Stimulated activated CD4-positive, alpha-beta T cell treated with anti-CD3 and anti-CD28 coated beads, TNF-alpha, amount 100 ng/mL, for 24 hours (primary cell): ENCODE data around the gene RBMS1.
"Not testable (repeated sequence)": the region's sequence is repeated elsewhere in the genome, so short reads cannot be mapped to it uniquely, and the experiment has no call there.

Experiments used
- DNase-seq, 3 experiments: peaks; one replicate each; pipeline ENCODE4 v3.0.0-alpha.2; 2020; ENCODE audit warnings: low read depth in 3 of 3

RBMS1 gene

GRCh38 chr2:160434254-160434948 lies 59.2 kb downstream of the RBMS1 start:
- no peak for DNase-seq

GRCh38 chr2:160433466-160434140 lies 60.0 kb downstream of the RBMS1 start:
- DNase-seq = no peak

- no peak for DNase-seq
Observed at GRCh38 chr2:160432633-160433032, 61.0 kb downstream of the RBMS1 start.

GRCh38 chr2:160431441-160431840 lies 62.2 kb downstream of the RBMS1 start:
- DNase-seq = no peak

GRCh38 chr2:160430001-160430344 lies 63.6 kb downstream of the RBMS1 start:
- no peak for DNase-seq

- no peak for DNase-seq
Observed at GRCh38 chr2:160429248-160430000, 64.2 kb downstream of the RBMS1 start.

DNA sequence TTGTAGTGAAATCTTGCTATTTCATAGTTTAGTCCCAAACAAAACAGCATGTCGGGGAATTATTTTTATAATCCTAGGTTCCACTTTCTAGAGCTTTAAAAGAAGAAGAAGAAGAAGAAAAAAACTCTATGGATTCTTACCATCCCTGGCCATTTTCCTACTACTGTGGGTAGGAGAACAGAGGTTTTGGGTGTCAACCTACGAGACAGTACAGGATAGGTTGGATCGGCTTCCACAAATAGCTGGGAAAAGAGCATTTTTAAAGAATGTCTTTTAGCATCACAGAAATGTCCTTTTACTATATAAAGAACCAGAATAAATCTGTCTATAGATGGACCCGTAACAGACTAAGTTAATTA lies 65.2 kb downstream of the RBMS1 start:
- DNase-seq = no peak

DNA sequence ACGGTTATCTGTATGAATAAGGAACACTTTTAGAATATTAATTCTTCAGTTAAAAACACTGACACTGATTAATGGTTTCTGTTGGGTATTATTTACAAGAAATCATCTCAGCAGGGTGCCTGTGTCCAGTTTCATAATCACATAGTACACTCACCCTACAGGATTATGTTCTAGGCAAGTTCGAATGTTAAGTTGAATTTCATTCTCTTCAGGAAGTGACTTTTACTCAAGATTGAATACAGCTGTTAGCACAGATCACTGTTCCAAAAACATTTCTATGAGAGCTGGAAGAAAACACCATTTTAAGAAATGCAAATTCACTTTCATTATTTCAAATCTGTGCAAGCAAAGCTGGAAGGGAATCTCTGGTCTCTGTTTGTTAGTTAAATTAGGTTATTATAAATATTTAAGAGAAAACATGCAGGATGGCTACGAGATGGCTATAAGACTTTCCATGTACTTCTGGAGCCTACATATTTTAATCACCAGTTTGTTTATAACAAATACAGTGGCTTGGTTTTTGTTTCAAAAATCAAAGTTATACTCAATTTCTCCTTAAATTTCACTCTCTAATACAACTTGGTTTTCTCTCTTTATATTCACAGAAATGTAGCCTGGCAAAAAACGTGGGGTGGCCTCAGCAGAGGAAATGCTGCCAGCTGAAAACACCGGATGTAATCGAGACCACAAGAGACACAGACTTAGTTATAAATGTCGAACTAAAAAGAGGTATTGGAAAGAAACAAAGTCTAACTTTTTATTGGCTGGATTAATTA lies 65.8 kb downstream of the RBMS1 start:
- DNase-seq = peak in 2 of 3 experiments; percentile 25 to 28

DNA sequence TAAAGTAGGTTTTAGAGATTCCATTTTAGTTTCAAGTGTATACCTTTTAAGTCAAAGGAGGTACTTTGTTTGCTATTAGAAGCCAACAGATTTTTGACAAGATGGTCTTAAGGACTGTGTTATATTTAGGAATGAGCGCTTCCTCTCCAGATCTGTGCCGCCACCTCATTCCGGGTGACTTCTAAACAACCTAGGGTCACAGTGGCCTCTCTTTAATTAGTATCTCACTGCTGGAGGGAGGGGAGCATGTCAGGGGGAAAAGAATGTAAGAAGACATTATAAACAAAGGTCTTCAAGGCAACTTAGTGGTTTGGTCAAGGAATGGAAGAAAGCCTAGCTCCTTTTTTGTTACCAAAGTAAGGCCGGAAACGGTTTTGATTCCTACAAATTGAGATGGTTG lies 67.0 kb downstream of the RBMS1 start:
- no peak for DNase-seq

- no peak for DNase-seq
Observed at GRCh38 chr2:160425434-160426151, 68.0 kb downstream of the RBMS1 start.

GRCh38 chr2:160423126-160423525 lies 70.5 kb downstream of the RBMS1 start:
- no peak for DNase-seq

DNA sequence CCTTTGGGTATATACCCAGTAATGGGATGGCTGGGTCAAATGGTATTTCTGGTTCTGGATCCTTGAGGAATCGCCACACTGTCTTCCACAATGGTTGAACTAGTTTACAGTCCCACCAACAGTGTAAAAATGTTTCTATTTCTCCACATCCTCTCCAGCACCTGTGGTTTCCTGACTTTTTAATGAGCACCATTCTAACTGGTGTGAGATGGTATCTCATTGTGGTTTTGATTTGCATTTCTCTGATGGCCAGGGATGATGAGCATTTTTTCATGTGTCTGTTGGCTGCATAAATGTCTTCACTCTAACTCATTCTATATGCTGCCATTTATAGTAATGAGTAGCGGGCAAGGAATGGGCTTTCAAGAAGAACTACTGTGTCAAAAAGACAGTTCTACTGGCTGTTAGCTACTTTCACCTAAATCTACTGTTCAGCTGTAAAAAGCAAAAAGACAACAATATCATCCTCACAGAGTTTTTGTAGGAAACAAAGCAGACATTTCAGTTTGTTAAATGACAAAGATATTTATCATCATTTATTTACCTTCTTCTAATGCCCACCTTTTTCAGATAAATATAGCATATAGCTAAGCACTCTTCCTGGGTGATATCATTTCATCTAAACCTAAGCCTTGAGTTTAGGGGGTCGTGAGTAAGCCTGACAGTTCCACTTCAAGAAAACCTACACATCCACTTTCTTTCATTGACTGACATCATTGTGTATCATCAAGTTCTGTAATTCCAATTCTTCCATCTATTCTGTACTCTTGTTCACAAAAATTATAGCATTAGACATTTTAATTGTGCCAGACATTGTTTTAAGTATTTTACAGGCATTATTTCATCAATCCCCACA lies 71.7 kb downstream of the RBMS1 start:
- not testable (repeated sequence) for DNase-seq

GRCh38 chr2:160420711-160421110 lies 72.9 kb downstream of the RBMS1 start:
- DNase-seq = no peak

- no peak for DNase-seq
Observed at GRCh38 chr2:160419776-160420505, 73.7 kb downstream of the RBMS1 start.

DNA sequence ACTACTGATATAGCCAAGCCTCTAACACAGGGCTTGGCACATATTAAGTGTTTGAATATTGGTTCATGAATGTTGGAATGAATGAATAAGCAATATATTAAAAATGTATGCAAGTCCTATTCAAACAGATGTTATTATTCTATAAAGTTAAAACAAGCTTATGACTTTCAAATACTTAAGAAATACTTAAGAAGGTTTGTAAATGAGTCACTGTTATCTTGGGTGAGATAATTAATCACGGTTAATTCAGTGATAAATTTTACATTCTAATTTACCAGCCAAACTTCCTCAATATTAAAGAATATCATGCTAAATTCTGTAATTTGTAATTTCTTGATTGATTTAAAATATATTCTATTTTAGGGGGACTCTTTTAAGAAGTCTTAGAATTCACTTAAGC lies 74.8 kb downstream of the RBMS1 start:
- no peak for DNase-seq

DNA sequence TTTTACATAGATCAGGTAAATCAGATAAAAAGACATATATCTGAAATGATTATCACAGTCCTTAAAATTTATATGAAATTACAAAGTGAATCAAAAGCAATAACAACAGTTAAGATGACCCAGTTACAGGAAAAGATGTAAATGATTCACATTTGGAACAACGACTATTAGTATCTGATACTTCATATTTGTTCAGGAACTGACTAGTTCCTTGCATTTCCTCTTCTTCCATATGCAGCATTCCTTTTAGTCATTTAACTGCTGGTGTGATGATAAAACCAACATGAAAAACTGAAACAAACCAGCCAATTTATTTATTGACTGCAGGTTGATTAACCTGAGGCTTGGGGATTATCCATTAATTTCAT lies 75.2 kb downstream of the RBMS1 start:
- DNase-seq = no peak

GRCh38 chr2:160417745-160418397 lies 75.7 kb downstream of the RBMS1 start:
- DNase-seq = peak in 1 of 3 experiments; percentile 22

DNA sequence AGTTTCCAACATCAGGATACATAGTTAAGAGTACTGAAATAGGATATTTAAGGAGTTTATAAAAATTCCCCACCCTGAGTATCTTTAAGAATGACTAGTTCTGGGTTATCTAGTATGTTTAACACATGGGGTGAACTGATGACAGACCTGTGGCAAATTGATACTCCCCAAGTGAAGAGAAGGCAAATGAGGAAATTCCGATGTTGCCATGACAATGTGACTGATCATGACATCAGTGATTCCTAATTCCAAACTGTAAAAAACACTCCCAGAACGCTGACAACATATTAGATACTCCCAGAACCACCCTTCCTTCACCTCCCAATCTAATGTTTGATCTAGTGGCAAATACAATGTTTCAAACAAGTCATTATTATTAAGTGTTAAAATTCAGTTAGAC lies 77.6 kb downstream of the RBMS1 start:
- DNase-seq = no peak

DNA sequence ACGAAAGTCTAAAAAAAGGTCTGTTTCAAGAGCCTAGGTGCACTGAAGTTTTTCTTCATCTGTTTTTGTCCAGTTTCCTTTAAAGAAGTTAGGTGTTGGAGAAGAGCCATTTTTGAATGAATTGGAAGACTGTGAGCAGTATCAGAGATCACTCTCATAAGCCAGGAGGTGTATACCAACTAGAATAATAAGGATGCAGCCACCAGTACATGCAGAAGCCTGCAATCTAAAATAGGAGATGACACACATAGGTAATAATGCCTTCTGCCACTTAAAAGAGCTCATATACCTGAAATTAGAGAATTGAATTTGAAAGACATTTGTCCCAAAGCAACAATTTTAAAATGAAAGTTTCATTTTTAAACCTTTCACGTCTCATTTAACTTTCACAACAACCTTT lies 81.7 kb downstream of the RBMS1 start:
- no peak for DNase-seq
